ENCODE results near the gene C20orf204. TPM values are rescaled to one million over a fixed set of nuclear protein-coding genes. Genes with fewer than 3 reads are reported as not detected.
A peak's percentile ranks its signal among the peaks of the same experiment; 100 is the strongest.
"Not testable (repeated sequence)": the region's sequence is repeated elsewhere in the genome, so short reads cannot be mapped to it uniquely, and the experiment has no call there.

Gene C20orf204
- 0.08 TPM in 1 of 2 replicates, not detected in the other for total RNA-seq (2014; rRNA removed; shearing (Covaris generic))

- DNase-seq (ENCODE audit: low spot score), result no peak
Observed at GRCh38 chr20:64035933-64036345, at the start of gene C20orf204. C20orf204 (plus strand) TSS chr20:64036182; CDS start chr20:64036324, 142 bp downstream.

- DNase-seq (ENCODE audit: low spot score), result no peak
Observed at GRCh38 chr20:64000906-64001305, 35.1 kb upstream of the C20orf204 start.

- DNase-seq (ENCODE audit: low spot score), result peak; percentile 87
Observed at GRCh38 chr20:64001607-64002011, 34.4 kb upstream of the C20orf204 start.

- DNase-seq (ENCODE audit: low spot score), result no peak
Observed at GRCh38 chr20:64003960-64004725, 31.8 kb upstream of the C20orf204 start.

GRCh38 chr20:64005394-64005793 lies 30.6 kb upstream of the C20orf204 start:
- no peak for DNase-seq (ENCODE audit: low spot score)

GRCh38 chr20:64006490-64006889 lies 29.5 kb upstream of the C20orf204 start:
- no peak for DNase-seq (ENCODE audit: low spot score)

GRCh38 chr20:64006902-64007301 lies 29.1 kb upstream of the C20orf204 start:
- no peak for DNase-seq (ENCODE audit: low spot score)

- DNase-seq (ENCODE audit: low spot score), result no peak
Observed at GRCh38 chr20:64009811-64010387, 26.1 kb upstream of the C20orf204 start.

GRCh38 chr20:64010711-64011237 lies 25.2 kb upstream of the C20orf204 start:
- no peak for DNase-seq (ENCODE audit: low spot score)

- DNase-seq (ENCODE audit: low spot score), result no peak
Observed at GRCh38 chr20:64011366-64011779, 24.6 kb upstream of the C20orf204 start.

GRCh38 chr20:64012385-64013154 lies 23.4 kb upstream of the C20orf204 start:
- not testable (repeated sequence) for DNase-seq (ENCODE audit: low spot score)

GRCh38 chr20:64015635-64016034 lies 20.3 kb upstream of the C20orf204 start:
- no peak for DNase-seq (ENCODE audit: low spot score)

GRCh38 chr20:64021124-64021975 lies 14.6 kb upstream of the C20orf204 start:
- DNase-seq (ENCODE audit: low spot score), result no peak

- DNase-seq (ENCODE audit: low spot score), result no peak
Observed at GRCh38 chr20:64022671-64023360, 13.2 kb upstream of the C20orf204 start.

GRCh38 chr20:64023361-64024140 lies 12.4 kb upstream of the C20orf204 start:
- no peak for DNase-seq (ENCODE audit: low spot score)

- DNase-seq (ENCODE audit: low spot score), result no peak
Observed at GRCh38 chr20:64024141-64024990, 11.6 kb upstream of the C20orf204 start.

GRCh38 chr20:64025101-64025825 lies 10.7 kb upstream of the C20orf204 start:
- DNase-seq (ENCODE audit: low spot score), result no peak

GRCh38 chr20:64025826-64026412 lies 10.1 kb upstream of the C20orf204 start:
- no peak for DNase-seq (ENCODE audit: low spot score)

Data from H4 (cell line).